HUES6 (cell line): ENCODE measurements around the gene ENOX2.

Source experiments
- H3K27ac ChIP-seq: 2 replicates; pipeline ENCODE4 v1.7.0; 2013; ENCODE audit warnings: low read depth, mild to moderate bottlenecking, low read length, inconsistent platforms
- H3K27me3 ChIP-seq: 2 replicates; pipeline ENCODE4 v1.6.1; 2013; ENCODE audit warnings: low read length; ENCODE audit not compliant: control insufficient read depth, insufficient read depth
- H3K36me3 ChIP-seq: 2 replicates; pipeline ENCODE4 v1.6.1; 2013; ENCODE audit warnings: low read length; ENCODE audit not compliant: control insufficient read depth, insufficient read depth
- H3K4me1 ChIP-seq: 2 replicates; pipeline ENCODE4 v1.6.1; 2013; ENCODE audit warnings: low read length; ENCODE audit not compliant: control insufficient read depth, insufficient read depth
- H3K4me3 ChIP-seq: 2 replicates; pipeline ENCODE4 v1.5.1; 2013; ENCODE audit warnings: low read depth, low read length
- H3K9ac ChIP-seq: one replicate; pipeline ENCODE4 v1.6.1; 2013; ENCODE audit warnings: mild to moderate bottlenecking, low read length
- H3K9me3 ChIP-seq: 2 replicates; pipeline ENCODE4 v1.6.1; 2013; ENCODE audit warnings: low read depth, low read length; ENCODE audit not compliant: control insufficient read depth, insufficient read depth

Gene ENOX2

GRCh38 chrX:130789793-130790192 lies 113.2 kb downstream of the ENOX2 start:
- no peak overlapping the region for H3K27ac ChIP-seq
- H3K4me1 ChIP-seq = 0 out of 2 replicates have a peak, but pooled peaks cover 10% of the 10 kb centered on the region
- H3K9me3 ChIP-seq = no peaks in the 10 kb centered on the region
- H3K9ac ChIP-seq = no peak overlapping the region
- H3K4me3 ChIP-seq = no peak overlapping the region
- no peaks in the 10 kb centered on the region; the same call in 1 of the 2 replicates for H3K27me3 ChIP-seq
- no peaks in the 10 kb centered on the region for H3K36me3 ChIP-seq

GRCh38 chrX:130788786-130789581 lies 114.0 kb downstream of the ENOX2 start:
- no peaks in the 10 kb centered on the region for H3K9me3 ChIP-seq
- no peaks in the 10 kb centered on the region for H3K36me3 ChIP-seq

GRCh38 chrX:130786030-130786429 lies 117.0 kb downstream of the ENOX2 start:
- H3K4me3 ChIP-seq = no peak overlapping the region
- H3K27ac ChIP-seq = no peak overlapping the region
- no peaks in the 10 kb centered on the region; the same call in 1 of the 2 replicates for H3K27me3 ChIP-seq
- no peaks in the 10 kb centered on the region for H3K9me3 ChIP-seq
- H3K4me1 ChIP-seq = peaks cover 10% of the 10 kb centered on the region; the same call in 1 of the 2 replicates
- H3K36me3 ChIP-seq = no peaks in the 10 kb centered on the region
- no peak overlapping the region for H3K9ac ChIP-seq

More at GRCh38 chrX:130788786-130789581, 114.0 kb downstream of the ENOX2 start:
- no peak overlapping the region for H3K4me3 ChIP-seq
- no peaks in the 10 kb centered on the region; the same call in 1 of the 2 replicates for H3K27me3 ChIP-seq
- H3K27ac ChIP-seq = no peak overlapping the region
- H3K4me1 ChIP-seq = 0 out of 2 replicates have a peak, but pooled peaks cover 10% of the 10 kb centered on the region
- no peak overlapping the region for H3K9ac ChIP-seq

- Histone ChIP-seq H3K9ac (no peak overlapping the region), H3K27me3 (peaks cover 4% of the 10 kb centered on the region; the same call in 1 of the 2 replicates), H3K4me1 (no peaks in the 10 kb centered on the region; the same call in 1 of the 2 replicates), H3K27ac (no peak overlapping the region), H3K36me3 (no peaks in the 10 kb centered on the region), H3K4me3 (no peak overlapping the region), H3K9me3 (no peaks in the 10 kb centered on the region)
Measured at GRCh38 chrX:130778773-130779172, 124.2 kb downstream of the ENOX2 start.

GRCh38 chrX:130775849-130776248 lies 127.2 kb downstream of the ENOX2 start:
- H3K9me3 ChIP-seq = no peaks in the 10 kb centered on the region
- H3K4me3 ChIP-seq = no peak overlapping the region
- H3K9ac ChIP-seq = no peak overlapping the region
- no peaks in the 10 kb centered on the region for H3K36me3 ChIP-seq
- no peak overlapping the region for H3K27ac ChIP-seq
- no peaks in the 10 kb centered on the region; the same call in none of the 2 replicates for H3K4me1 ChIP-seq
- H3K27me3 ChIP-seq = peaks cover 4% of the 10 kb centered on the region; the same call in 1 of the 2 replicates

GRCh38 chrX:130772776-130773143 lies 130.2 kb downstream of the ENOX2 start:
- Histone ChIP-seq H3K27me3 (peaks cover 4% of the 10 kb centered on the region; the same call in 1 of the 2 replicates), H3K9me3 (no peaks in the 10 kb centered on the region), H3K9ac (no peak overlapping the region), H3K4me3 (no peak overlapping the region), H3K4me1 (peaks cover 3% of the 10 kb centered on the region; the same call in 1 of the 2 replicates), H3K36me3 (no peaks in the 10 kb centered on the region), H3K27ac (no peak overlapping the region)

GRCh38 chrX:130772105-130772775 lies 130.8 kb downstream of the ENOX2 start:
- Histone ChIP-seq H3K4me1 (peaks cover 3% of the 10 kb centered on the region; the same call in 1 of the 2 replicates), H3K27ac (no peak overlapping the region), H3K9ac (no peak overlapping the region), H3K36me3 (no peaks in the 10 kb centered on the region), H3K4me3 (no peak overlapping the region), H3K27me3 (peaks cover 4% of the 10 kb centered on the region; the same call in 1 of the 2 replicates), H3K9me3 (no peaks in the 10 kb centered on the region)

GRCh38 chrX:130771648-130772047 lies 131.4 kb downstream of the ENOX2 start:
- H3K9ac ChIP-seq = no peak overlapping the region
- no peaks in the 10 kb centered on the region for H3K36me3 ChIP-seq
- peaks cover 3% of the 10 kb centered on the region; the same call in 1 of the 2 replicates for H3K4me1 ChIP-seq
- H3K4me3 ChIP-seq = no peak overlapping the region
- H3K27ac ChIP-seq = no peak overlapping the region
- peaks cover 4% of the 10 kb centered on the region; the same call in 1 of the 2 replicates for H3K27me3 ChIP-seq
- H3K9me3 ChIP-seq = no peaks in the 10 kb centered on the region

GRCh38 chrX:130771230-130771629 lies 131.8 kb downstream of the ENOX2 start:
- H3K27me3 ChIP-seq = peaks cover 3% of the 10 kb centered on the region; the same call in 1 of the 2 replicates
- no peak overlapping the region for H3K4me3 ChIP-seq
- no peaks in the 10 kb centered on the region for H3K36me3 ChIP-seq
- no peak overlapping the region for H3K27ac ChIP-seq
- H3K9me3 ChIP-seq = no peaks in the 10 kb centered on the region
- H3K4me1 ChIP-seq = peaks cover 3% of the 10 kb centered on the region; the same call in 1 of the 2 replicates
- no peak overlapping the region for H3K9ac ChIP-seq

GRCh38 chrX:130770615-130771014 lies 132.4 kb downstream of the ENOX2 start:
- H3K27me3 ChIP-seq = no peaks in the 10 kb centered on the region; the same call in 1 of the 2 replicates
- no peaks in the 10 kb centered on the region for H3K36me3 ChIP-seq
- no peak overlapping the region for H3K9ac ChIP-seq
- no peaks in the 10 kb centered on the region for H3K9me3 ChIP-seq
- no peak overlapping the region for H3K27ac ChIP-seq
- H3K4me3 ChIP-seq = no peak overlapping the region
- H3K4me1 ChIP-seq = peaks cover 3% of the 10 kb centered on the region; the same call in 1 of the 2 replicates

- H3K27ac ChIP-seq = no peak overlapping the region
- H3K4me3 ChIP-seq = no peak overlapping the region
- no peaks in the 10 kb centered on the region for H3K36me3 ChIP-seq
- H3K27me3 ChIP-seq = no peaks in the 10 kb centered on the region; the same call in 1 of the 2 replicates
- H3K9ac ChIP-seq = no peak overlapping the region
- H3K4me1 ChIP-seq = peaks cover 3% of the 10 kb centered on the region; the same call in 1 of the 2 replicates
- H3K9me3 ChIP-seq = no peaks in the 10 kb centered on the region
Measured at GRCh38 chrX:130769835-130770234, 133.2 kb downstream of the ENOX2 start.
